HEK293 (cell line): Measurements from ENCODE around the gene MAP1A.

Experiments
- CTCF ChIA-PET: fragments of 350-600 bp; formaldehyde crosslinking; extraction: SDS; loops from one replicate; lab custom pipeline; 2021; ENCODE audit warnings: antibody characterized with exemption; lab: Yijun Ruan, JAX
- POLR2A ChIA-PET: fragments of 300-600 bp; formaldehyde crosslinking; extraction: SDS; loops from one replicate; lab custom pipeline; 2020; ENCODE audit warnings: antibody characterized with exemption, inconsistent platforms; lab: Yijun Ruan, JAX
- H3K27ac ChIP-seq: fragments of 200-500 bp; sonication (Bioruptor generic); 2 replicates; pipeline ENCODE4 v1.5.1; 2014; ENCODE audit warnings: low read depth, low read length, control low read depth, inconsistent platforms; ENCODE audit errors: extremely low read depth
- H3K36me3 ChIP-seq, 2 experiments: fragments of 200-500 bp in 1 of 2; sonication (Bioruptor generic) in 1 of 2; 1 replicate in 1 of 2; 2 replicates in 1 of 2; pipeline ENCODE4 v1.5.1; 2014 to 2017; ENCODE audit warnings: inconsistent platforms in 2 of 2, low read length in 2 of 2; ENCODE audit not compliant: control insufficient read depth in 2 of 2, insufficient read depth in 1 of 2
- H3K4me1 ChIP-seq: fragments of 200-500 bp; sonication (Bioruptor generic); 2 replicates; pipeline ENCODE4 v1.5.1; 2014; ENCODE audit warnings: mild to moderate bottlenecking, low read length, inconsistent platforms; ENCODE audit not compliant: control insufficient read depth, insufficient read depth
- H3K4me3 ChIP-seq: 2 replicates; pipeline ENCODE4 v1.5.1; 2011; ENCODE audit warnings: low read depth, mild to moderate bottlenecking, control low read depth, low read length, moderate library complexity
- H3K9me3 ChIP-seq: fragments of 200-500 bp; sonication (Bioruptor generic); 2 replicates; pipeline ENCODE4 v1.5.1; 2014; ENCODE audit warnings: low read depth, low read length, inconsistent platforms; ENCODE audit not compliant: control insufficient read depth, insufficient read depth
- HOXD13 ChIP-seq: sonication (generic); formaldehyde crosslinking; IDR thresholded peaks from 2 replicates; pipeline ENCODE4 v1.8.0; 2022; ENCODE audit warnings: missing genetic modification reagents, borderline replicate concordance
- MYNN ChIP-seq: fragments of 450-650 bp; formaldehyde crosslinking; IDR thresholded peaks from 2 replicates; pipeline ENCODE4 v1.5.1; 2016; ENCODE audit warnings: missing biosample characterization, missing genetic modification characterization, borderline replicate concordance
- OSR2 ChIP-seq: fragments of 450-650 bp; formaldehyde crosslinking; IDR thresholded peaks from 2 replicates; pipeline ENCODE4 v1.5.1; 2016; ENCODE audit warnings: missing biosample characterization, missing genetic modification characterization
- TRIM28 ChIP-seq: IDR thresholded peaks from 2 replicates; pipeline ENCODE4 v1.6.1; 2011; ENCODE audit warnings: low read length, control low read depth, borderline replicate concordance
- ZBTB48 ChIP-seq: fragments of 450-650 bp; formaldehyde crosslinking; IDR thresholded peaks from 2 replicates; pipeline ENCODE4 v1.5.1; 2016; ENCODE audit warnings: missing biosample characterization, missing genetic modification characterization
- ZNF10 ChIP-seq: fragments of 450-650 bp; formaldehyde crosslinking; IDR thresholded peaks from 2 replicates; pipeline ENCODE4 v1.5.1; 2017; ENCODE audit warnings: missing biosample characterization, missing genetic modification characterization
- ZNF19 ChIP-seq: fragments of 450-650 bp; formaldehyde crosslinking; IDR thresholded peaks from 2 replicates; pipeline ENCODE4; 2016; ENCODE audit warnings: missing biosample characterization, missing genetic modification characterization, low read depth
- ZNF2 ChIP-seq: fragments of 450-650 bp; formaldehyde crosslinking; IDR thresholded peaks from 2 replicates; pipeline ENCODE4 v1.5.1; 2016; ENCODE audit warnings: missing biosample characterization, missing genetic modification characterization
- ZNF202 ChIP-seq: fragments of 450-650 bp; formaldehyde crosslinking; IDR thresholded peaks from 2 replicates; pipeline ENCODE4 v1.5.1; 2016; ENCODE audit warnings: missing biosample characterization, missing genetic modification characterization, borderline replicate concordance
- ZNF223 ChIP-seq: fragments of 450-650 bp; formaldehyde crosslinking; IDR thresholded peaks from 2 replicates; pipeline ENCODE4 v1.5.1; 2016; ENCODE audit warnings: missing biosample characterization, missing genetic modification characterization
- ZNF24 ChIP-seq: fragments of 450-650 bp; formaldehyde crosslinking; IDR thresholded peaks from 2 replicates; pipeline ENCODE4 v1.5.1; 2016; ENCODE audit warnings: missing biosample characterization, missing genetic modification characterization
- ZNF311 ChIP-seq: fragments of 450-650 bp; formaldehyde crosslinking; IDR thresholded peaks from 2 replicates; pipeline ENCODE4 v1.5.1; 2017; ENCODE audit warnings: missing biosample characterization, missing genetic modification characterization, borderline replicate concordance
- ZNF341 ChIP-seq: fragments of 450-650 bp; formaldehyde crosslinking; IDR thresholded peaks from 2 replicates; pipeline ENCODE4; 2016; ENCODE audit warnings: low read depth, missing biosample characterization, missing genetic modification characterization
- ZNF426 ChIP-seq: fragments of 450-650 bp; formaldehyde crosslinking; IDR thresholded peaks from 2 replicates; pipeline ENCODE4 v1.5.1; 2017; ENCODE audit warnings: missing biosample characterization, missing genetic modification characterization, mild to moderate bottlenecking, inconsistent platforms, moderate library complexity
- ZNF529 ChIP-seq: fragments of 450-650 bp; formaldehyde crosslinking; IDR thresholded peaks from 2 replicates; pipeline ENCODE4 v1.5.1; 2017; ENCODE audit warnings: missing genetic modification characterization, missing biosample characterization; ENCODE audit not compliant: insufficient replicate concordance
- ZNF707 ChIP-seq: fragments of 450-650 bp; formaldehyde crosslinking; IDR thresholded peaks from 2 replicates; pipeline ENCODE4 v1.5.1; 2016; ENCODE audit warnings: missing biosample characterization, missing genetic modification characterization
- ZNF792 ChIP-seq: fragments of 450-650 bp; formaldehyde crosslinking; IDR thresholded peaks from 2 replicates; pipeline ENCODE4 v1.5.1; 2016; ENCODE audit warnings: missing biosample characterization, missing genetic modification characterization
- ZXDB ChIP-seq: fragments of 450-650 bp; formaldehyde crosslinking; IDR thresholded peaks from 2 replicates; pipeline ENCODE4 v1.5.1; 2016; ENCODE audit warnings: missing biosample characterization, missing genetic modification characterization
- TF ChIP-seq, protein P1 (sequence below): fragments of 450-650 bp; formaldehyde crosslinking; IDR thresholded peaks from 2 replicates; pipeline ENCODE4 v1.5.1; 2016; ENCODE audit warnings: missing biosample characterization, missing genetic modification characterization
- TF ChIP-seq, protein P2 (sequence below): fragments of 450-650 bp; formaldehyde crosslinking; IDR thresholded peaks from 2 replicates; pipeline ENCODE4 v1.5.1; 2017; ENCODE audit warnings: missing biosample characterization, missing genetic modification characterization
- TF ChIP-seq, protein P3 (sequence below): fragments of 450-650 bp; formaldehyde crosslinking; IDR thresholded peaks from 2 replicates; pipeline ENCODE4 v1.5.1; 2016; ENCODE audit warnings: missing biosample characterization, missing genetic modification characterization, low read depth
- TF ChIP-seq, protein P4 (sequence below): fragments of 450-650 bp; formaldehyde crosslinking; IDR thresholded peaks from 2 replicates; pipeline ENCODE4 v1.5.1; 2016; ENCODE audit warnings: missing biosample characterization, missing genetic modification characterization

Gene MAP1A

DNA sequence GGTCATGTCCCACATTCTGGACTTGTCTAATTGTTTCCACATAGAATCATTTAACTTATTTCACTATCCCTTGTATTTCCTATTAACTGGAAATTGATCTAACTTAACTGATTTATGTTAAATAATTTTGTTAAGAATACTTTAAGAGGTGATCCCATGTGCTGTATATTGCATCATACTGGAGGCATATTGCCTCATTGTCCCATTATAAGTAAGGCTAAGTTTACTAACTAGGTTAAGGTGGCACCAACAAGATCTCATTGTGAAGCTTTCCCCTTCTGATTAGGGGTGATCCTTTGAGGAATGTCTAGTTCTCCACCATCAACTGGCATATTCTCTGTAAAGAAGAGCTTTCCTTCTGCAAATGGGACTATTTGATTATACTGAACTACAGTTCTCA, 24.4 kb downstream of the MAP1A start:
- ChIA-PET CTCF (interaction anchor here (0.7 kb wide), 1 partner anchor 101 kb away, joined by 3 read pairs; no protein-coding TSS in a partner anchor), POLR2A (interaction anchor here (0.7 kb wide), 1 partner anchor 80 kb away, joined by 7 read pairs; no protein-coding TSS in a partner anchor)

DNA sequence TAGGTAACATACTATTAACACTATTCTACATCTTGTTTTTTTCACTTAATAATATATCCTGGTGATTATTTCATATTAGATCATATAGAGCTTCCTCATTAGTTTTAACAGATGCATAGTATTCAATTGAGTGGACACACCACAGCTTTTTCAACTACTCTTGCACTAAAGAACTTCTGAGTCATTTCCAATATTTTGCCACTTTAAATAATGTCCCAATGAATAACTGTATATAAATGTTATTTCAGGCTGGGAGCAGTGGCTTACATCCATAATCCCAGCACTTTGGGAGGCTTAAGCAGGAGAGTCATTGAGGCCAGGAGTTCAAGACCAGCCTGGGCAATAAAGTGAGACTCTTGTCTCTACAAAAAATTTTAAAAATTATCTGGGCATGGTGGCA, 26.9 kb downstream of the MAP1A start:
- no peak overlapping the region for H3K27ac ChIP-seq
- H3K9me3 ChIP-seq: no peaks in the 10 kb centered on the region
- no peaks in the 10 kb centered on the region for H3K4me1 ChIP-seq
- ChIA-PET CTCF (interaction anchor here (1.0 kb wide), 1 partner anchor 32 kb away, joined by 3 read pairs; no protein-coding TSS in a partner anchor), POLR2A (interaction anchor here (0.9 kb wide), 1 partner anchor 17 kb away, joined by 3 read pairs; no protein-coding TSS in a partner anchor)
- H3K36me3 ChIP-seq: no peaks in the 10 kb centered on the region; a peak in 1 of 3 replicates
- no peak overlapping the region for H3K4me3 ChIP-seq
- TF ChIP-seq MYNN (tag by site-specific recombination) (no peak), ZNF223 (no peak), ZNF19 (tag by site-specific recombination) (no peak), HOXD13 (CRISPR knock-in tag) (no peak), ZNF529 (no peak), ZNF311 (tag by site-specific recombination) (no peak)
- TF ChIP-seq, all 188 proteins: peak for 0

More for the DNA sequence above, 24.4 kb downstream of the MAP1A start:
- H3K36me3 ChIP-seq: no peaks in the 10 kb centered on the region; a peak in 1 of 3 replicates
- H3K9me3 ChIP-seq: no peaks in the 10 kb centered on the region
- no peak overlapping the region for H3K27ac ChIP-seq
- no peak for TF ChIP-seq TRIM28
- peak; percentile 40; the same call in 1 of the 2 replicates for TF ChIP-seq ZNF10 (tag by site-specific recombination)
- H3K4me3 ChIP-seq: no peak overlapping the region
- no peaks in the 10 kb centered on the region for H3K4me1 ChIP-seq

DNA sequence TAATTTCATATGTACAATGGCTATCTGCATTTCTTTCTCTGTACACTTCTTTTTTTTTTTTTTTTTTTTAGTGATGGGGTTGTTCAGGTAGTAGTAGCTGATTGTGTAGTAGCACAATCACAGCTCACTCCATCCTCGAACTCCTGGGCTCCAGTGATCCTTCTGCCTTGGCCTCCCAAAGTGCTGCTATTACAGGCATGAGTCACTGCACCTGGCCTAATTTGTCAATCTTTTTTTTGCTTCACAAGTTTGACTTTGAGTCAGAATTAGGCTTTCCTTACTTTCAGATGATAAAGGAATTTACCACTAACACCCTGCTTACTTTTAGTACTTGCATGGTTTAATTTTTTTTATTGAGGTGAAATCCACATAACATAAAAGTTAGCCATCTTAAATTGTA, 28.0 kb downstream of the MAP1A start:
- no peak overlapping the region for H3K27ac ChIP-seq
- no peaks in the 10 kb centered on the region for H3K4me1 ChIP-seq
- POLR2A ChIA-PET: no interaction called here
- no peak overlapping the region for H3K4me3 ChIP-seq
- H3K9me3 ChIP-seq: no peaks in the 10 kb centered on the region
- TF ChIP-seq ZNF24 (tag by site-specific recombination) (no peak), ZBTB48 (tag by site-specific recombination) (no peak), ZNF2 (tag by site-specific recombination) (no peak), OSR2 (tag by site-specific recombination) (no peak), ZNF341 (tag by site-specific recombination) (no peak), ZNF202 (tag by site-specific recombination) (no peak), ZXDB (tag by site-specific recombination) (no peak), ZNF792 (tag by site-specific recombination) (no peak), ZNF707 (tag by site-specific recombination) (no peak), ZNF426 (tag by site-specific recombination) (no peak)
- TF ChIP-seq, protein P1, sequence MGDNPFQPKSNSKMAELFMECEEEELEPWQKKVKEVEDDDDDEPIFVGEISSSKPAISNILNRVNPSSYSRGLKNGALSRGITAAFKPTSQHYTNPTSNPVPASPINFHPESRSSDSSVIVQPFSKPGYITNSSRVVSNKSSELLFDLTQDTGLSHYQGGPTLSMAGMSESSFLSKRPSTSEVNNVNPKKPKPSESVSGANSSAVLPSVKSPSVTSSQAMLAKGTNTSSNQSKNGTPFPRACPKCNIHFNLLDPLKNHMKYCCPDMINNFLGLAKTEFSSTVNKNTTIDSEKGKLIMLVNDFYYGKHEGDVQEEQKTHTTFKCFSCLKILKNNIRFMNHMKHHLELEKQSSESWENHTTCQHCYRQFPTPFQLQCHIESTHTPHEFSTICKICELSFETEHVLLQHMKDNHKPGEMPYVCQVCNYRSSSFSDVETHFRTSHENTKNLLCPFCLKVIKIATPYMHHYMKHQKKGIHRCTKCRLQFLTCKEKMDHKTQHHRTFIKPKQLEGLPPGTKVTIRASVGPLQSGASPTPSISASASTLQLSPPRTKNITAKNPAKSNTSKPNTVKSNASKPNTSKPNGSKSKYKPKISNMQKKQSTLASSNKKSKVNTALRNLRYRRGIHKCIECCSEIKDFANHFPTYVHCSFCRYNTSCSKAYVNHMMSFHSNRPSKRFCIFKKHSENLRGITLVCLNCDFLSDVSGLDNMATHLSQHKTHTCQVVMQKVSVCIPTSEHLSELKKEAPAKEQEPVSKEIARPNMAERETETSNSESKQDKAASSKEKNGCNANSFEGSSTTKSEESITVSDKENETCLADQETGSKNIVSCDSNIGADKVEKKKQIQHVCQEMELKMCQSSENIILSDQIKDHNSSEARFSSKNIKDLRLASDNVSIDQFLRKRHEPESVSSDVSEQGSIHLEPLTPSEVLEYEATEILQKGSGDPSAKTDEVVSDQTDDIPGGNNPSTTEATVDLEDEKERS (tag by site-specific recombination): no peak
- TF ChIP-seq, protein P2, sequence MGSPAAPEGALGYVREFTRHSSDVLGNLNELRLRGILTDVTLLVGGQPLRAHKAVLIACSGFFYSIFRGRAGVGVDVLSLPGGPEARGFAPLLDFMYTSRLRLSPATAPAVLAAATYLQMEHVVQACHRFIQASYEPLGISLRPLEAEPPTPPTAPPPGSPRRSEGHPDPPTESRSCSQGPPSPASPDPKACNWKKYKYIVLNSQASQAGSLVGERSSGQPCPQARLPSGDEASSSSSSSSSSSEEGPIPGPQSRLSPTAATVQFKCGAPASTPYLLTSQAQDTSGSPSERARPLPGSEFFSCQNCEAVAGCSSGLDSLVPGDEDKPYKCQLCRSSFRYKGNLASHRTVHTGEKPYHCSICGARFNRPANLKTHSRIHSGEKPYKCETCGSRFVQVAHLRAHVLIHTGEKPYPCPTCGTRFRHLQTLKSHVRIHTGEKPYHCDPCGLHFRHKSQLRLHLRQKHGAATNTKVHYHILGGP (tag by site-specific recombination): no peak
- TF ChIP-seq, protein P3, sequence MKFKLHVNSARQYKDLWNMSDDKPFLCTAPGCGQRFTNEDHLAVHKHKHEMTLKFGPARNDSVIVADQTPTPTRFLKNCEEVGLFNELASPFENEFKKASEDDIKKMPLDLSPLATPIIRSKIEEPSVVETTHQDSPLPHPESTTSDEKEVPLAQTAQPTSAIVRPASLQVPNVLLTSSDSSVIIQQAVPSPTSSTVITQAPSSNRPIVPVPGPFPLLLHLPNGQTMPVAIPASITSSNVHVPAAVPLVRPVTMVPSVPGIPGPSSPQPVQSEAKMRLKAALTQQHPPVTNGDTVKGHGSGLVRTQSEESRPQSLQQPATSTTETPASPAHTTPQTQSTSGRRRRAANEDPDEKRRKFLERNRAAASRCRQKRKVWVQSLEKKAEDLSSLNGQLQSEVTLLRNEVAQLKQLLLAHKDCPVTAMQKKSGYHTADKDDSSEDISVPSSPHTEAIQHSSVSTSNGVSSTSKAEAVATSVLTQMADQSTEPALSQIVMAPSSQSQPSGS (tag by site-specific recombination): no peak
- TF ChIP-seq, protein P4, sequence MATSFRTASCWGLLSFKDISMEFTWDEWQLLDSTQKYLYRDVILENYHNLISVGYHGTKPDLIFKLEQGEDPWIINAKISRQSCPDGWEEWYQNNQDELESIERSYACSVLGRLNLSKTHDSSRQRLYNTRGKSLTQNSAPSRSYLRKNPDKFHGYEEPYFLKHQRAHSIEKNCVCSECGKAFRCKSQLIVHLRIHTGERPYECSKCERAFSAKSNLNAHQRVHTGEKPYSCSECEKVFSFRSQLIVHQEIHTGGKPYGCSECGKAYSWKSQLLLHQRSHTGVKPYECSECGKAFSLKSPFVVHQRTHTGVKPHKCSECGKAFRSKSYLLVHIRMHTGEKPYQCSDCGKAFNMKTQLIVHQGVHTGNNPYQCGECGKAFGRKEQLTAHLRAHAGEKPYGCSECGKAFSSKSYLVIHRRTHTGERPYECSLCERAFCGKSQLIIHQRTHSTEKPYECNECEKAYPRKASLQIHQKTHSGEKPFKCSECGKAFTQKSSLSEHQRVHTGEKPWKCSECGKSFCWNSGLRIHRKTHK (tag by site-specific recombination): no peak
- TF ChIP-seq, all 188 proteins: peak for 0
- no peaks in the 10 kb centered on the region; a peak in 1 of 3 replicates for H3K36me3 ChIP-seq
- CTCF ChIA-PET: no interaction called here
